T-helper 9 cell (primary cell): ENCODE data around the gene MSI2.

ENCODE experiments used
- DNase-seq: peaks from one replicate; pipeline ENCODE4 v3.0.0-alpha.2; 2020

Gene MSI2

DNA sequence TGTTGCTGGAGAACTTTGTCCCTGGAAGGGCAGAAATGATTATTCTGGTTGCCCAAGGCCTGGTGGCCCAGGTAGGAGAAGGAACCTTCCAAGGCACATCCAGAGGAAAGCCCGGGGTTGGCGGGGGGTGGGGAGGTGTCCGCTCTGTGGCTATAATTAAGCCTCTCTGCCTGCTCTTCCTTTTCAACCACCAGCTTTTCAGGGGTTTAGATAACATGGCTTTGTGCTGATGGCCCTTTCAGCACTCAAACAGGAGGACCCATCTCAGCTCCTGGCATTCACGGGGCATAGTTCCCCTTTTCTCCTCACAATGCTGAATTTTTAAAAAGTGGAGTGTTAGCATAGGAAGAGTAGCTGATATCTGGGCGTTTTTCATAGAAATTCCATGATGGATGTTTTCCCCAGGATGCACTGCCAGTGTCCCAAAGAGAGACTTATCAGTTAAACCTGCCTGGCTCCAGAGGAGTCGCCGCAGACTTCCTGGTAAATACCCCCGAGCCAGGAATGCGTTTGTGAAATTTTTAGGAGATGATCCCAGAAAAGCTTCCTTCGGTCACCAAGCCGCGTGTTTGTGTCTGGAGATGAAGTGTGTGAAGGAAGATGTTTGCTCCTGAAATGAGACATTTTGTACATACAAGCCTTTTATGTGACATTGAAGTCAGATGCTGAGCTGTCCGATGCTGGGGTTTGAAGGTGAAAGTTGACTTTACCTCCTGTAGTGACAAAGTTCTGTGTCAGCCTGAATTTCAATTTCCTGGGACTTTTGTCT lies 188.5 kb downstream of the MSI2 start:
- no peak for DNase-seq

DNA sequence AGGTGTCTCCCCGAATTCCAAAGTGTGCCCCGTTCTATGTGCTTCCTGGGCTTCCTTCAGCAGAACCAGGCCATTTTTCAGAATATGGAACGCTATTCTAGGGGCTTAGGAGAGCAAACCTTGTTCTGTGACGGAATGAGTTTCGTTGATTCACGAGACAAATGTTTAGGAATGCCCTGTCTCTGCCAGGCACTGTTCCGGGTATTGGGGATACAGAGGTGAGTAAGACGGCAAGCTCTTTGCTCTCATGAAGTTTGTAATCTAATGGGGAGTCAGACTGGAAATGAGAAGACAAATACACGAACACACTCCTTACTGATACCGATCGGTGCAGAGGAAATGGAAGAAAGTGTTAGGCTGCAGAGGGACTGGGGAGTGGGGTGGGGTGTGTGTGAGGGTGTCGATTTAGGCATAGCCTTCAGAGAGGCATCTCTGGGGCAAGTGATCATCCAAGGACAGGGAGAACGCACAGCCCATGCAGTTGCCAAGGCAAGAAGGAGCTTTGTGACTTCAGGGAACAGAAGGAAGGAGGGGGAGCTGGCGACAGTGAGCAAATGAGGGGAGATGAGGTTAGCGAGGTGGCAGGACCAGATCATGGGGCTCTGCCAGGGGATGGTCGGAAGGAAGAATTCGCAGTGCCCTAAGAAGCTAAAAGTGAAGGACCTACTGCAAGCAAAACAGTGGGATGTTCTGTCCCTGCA lies 189.6 kb downstream of the MSI2 start:
- no peak for DNase-seq

DNA sequence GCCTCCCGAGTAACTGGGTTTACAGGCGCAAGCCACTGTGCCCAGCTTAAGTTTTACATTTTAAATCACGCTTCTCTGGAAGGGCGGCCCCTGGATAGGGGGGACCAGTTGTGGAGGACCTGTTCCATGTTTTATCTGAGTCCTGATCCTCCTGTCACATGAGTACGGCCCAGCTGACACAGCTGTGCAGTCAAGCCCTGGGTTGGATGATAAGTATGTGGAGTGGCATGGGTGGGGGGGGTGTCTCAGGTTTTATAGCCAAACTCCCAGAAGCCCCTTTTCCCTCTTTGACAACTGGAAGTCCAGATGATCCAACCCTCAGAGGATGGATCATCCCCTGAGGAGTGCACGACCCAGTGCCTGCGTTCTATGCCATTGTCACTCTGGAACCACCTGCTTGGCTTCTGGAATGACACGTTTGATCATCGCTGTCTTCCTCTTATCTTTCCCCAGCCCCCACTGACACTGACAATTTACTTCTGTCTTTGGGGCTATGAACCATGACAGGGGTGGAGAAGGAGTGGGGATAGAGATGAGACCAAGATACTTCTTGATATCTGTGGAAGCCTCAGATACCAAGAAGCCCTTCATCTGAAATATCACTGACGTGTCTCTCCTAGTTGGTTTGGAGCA lies 191.2 kb downstream of the MSI2 start:
- DNase-seq = no peak

DNA sequence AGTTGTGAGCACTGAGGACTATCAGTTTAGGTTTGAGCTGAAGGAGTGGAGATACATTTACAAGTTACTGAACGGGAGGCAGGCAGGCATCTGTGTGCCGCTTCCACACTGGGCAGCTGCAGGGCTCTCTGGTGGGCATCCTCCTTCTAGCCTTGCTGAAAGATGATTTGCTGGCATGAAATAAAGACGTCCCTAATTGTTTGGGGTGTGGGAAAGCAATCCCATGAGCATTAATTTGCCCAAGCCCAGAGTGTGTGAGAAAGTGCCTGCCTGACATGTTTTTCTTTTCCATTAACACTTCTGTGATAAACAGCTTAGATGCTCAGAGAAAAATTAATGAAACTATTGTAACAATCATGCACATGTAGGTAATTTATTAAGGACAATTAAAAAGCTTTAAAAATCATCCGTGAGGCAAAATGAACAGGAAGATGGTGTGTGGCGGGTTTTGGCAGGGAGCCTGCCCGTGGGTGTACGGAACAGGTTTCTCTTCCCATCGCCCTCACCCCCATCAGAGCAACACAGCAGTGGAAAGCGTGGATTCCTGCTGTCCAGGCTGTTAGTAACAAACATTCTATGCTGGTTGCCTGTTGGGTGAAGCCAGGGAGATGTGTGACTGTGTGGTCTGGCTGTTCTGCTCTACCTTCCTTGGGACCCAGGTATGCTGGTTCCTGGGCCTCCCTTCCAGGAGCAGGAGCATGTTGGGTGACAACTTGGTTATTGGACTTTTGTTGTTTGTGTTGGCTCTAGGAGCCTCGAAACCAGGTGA lies 191.9 kb downstream of the MSI2 start:
- no peak for DNase-seq

DNA sequence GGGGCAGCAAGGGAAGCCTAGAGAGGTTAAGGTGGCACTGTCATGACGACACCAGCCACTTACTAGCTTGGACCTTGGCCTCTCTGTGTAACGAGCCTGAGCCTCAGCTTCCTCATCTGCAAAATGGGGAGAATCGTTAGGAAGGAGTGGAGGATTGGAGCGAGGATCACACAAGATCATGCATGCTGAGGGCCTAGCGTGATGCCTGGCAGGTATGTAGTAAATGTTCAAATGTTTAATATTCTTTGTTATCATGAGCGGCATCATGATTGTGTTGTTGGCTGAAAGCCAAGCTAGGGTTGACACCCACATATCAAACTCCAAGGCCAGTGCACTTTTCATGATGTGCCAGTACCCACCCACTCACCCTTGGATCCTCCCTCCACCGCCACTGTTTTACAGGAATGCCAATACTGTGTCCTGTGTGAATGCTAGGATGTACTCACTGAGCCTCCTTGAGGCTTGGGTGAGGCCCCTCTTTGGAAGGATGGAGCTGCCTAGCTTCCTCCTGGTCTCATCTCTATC lies 192.5 kb downstream of the MSI2 start:
- DNase-seq = no peak

DNA sequence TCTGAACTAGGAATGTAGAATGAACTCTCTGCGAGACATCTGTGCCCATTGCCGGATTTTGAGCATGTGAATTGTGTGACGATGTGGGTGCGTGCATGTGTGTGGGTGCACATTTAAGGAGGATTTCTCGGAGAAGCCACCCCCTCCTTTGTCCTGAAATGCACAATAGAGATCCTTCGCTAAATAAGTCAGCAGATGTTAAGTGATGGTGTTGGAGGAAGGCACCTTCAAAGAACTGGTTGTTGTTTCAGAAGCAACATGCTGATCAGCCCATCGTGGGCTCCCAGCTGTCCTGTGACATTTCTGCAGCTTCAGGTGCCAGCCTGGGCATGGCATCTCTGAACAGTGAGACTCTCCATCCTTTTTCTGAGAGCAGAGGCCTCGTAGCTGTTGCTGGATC lies 194.9 kb downstream of the MSI2 start:
- DNase-seq = no peak

DNA sequence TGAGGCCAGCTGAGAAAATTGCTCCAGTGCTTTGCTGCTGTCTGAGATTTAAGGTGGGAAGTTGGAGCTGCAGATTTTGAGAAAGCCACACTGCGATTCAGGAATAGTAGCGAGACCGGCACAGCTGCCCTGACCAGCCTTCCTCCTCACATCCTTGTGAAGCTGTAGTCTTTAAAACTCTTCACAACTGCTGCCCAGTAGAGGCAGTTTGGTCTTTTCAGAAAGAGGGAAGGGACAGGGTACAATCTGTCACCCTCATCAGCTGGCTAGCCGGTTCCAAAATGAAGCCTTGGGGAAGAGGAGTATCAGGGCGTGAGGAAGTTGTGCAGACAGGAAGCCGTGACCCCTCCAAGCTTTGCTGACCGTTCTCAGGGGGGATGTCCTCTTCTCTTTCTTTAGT lies 195.3 kb downstream of the MSI2 start:
- DNase-seq = no peak

DNA sequence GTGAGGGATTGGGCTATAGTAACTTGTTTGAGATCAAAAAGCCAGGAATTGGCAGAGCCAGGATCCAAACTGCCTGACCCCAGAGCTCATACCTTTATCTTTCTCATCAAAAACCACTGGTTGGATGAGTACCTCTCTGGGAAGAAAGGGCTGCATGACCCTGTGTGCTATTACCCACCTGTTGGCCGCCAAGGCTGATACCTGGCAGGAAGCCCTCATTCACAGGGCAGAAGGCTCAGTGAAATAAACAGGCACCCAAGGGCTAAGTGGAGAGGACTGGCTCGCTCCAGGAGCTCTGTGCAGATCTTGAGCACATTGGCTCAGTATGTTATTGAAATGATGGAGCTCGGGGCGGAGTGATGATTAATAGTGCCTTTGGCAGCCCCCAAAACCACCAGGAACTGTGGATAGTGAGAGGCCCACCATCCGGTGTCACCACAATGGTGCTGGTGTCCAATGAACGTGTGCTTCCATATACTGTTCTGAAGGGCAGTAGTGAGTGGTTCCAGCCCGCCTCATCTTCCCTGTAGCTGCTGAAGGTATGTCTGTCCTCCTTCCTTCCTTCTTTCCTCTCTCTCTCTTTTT lies 197.6 kb downstream of the MSI2 start:
- no peak for DNase-seq

DNA sequence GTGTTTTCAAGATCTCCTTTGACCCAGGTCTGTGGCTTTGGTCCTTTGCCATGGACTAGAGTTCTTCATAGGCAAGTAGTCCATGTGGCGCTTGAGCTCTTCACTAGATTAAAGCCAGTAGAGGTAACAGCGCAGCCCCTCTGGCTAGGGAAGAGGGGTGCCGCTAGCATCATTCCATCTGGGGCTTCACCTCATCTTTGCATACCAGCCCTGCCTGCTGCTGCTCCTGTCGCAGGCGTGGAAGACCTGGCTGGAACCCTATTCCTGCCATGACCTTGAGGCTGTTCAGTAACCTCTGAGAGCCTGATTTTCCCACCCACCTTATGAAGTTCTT lies 198.4 kb downstream of the MSI2 start:
- no peak for DNase-seq

DNA sequence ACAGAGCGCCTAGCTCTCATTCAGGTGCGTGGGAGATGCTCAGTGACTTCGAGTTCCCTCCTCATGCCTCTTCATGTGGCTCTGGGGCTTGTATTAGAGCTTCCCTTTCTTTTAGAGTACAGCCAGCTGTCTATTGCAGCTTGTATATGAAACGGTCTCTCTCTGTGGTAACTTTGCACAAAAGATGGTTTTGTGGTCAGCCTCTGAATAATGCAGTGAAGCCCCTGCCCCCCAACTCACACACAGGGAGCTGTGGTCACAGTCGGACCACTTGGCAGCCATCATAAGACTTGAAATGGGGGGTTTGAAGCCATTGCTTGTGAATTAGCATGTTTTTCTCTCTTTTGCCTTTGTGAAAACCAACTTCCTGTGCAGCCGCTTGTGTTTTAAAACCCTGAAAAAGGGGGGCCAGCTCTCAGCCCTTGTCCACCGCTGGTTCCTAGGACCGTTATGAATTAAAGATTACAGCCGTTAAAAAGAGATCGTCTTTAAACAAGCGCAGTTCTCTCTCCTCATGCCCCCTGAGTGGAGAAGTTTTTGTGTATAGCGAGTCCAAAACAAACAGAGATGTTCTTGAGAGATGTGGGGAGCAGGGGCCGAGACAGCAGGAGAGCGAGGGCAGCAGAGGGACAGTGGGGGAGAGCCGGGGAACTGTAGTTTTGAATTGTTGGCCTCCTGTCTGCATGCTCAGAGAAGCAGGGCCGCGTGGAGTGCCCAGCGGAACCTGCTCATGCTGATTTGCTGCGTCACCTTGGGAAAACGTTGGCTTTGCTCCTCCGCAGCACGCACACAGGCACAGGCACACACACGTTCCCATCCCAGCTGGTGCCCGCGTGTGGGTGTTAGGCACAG lies 199.0 kb downstream of the MSI2 start:
- no peak for DNase-seq

DNA sequence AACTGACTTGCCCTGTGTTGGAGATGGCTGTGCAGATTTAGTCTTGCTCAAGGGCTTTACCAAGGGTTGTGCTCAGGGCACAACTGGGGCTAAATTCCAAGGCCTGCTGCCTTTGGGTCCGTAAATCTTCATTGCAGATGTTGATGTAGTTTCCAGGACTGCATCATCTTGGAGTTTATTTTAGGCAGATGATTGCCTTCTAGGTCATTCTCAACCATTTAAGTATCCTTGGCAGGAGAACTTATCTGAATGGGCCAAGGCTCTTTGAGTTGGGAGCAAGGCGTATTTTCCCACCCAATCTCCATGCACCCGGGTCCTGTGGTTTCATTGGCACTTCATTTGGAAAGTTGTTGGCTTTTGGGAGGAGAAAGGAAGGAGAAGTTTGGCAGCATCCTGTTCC lies 200.3 kb downstream of the MSI2 start:
- DNase-seq = no peak

DNA sequence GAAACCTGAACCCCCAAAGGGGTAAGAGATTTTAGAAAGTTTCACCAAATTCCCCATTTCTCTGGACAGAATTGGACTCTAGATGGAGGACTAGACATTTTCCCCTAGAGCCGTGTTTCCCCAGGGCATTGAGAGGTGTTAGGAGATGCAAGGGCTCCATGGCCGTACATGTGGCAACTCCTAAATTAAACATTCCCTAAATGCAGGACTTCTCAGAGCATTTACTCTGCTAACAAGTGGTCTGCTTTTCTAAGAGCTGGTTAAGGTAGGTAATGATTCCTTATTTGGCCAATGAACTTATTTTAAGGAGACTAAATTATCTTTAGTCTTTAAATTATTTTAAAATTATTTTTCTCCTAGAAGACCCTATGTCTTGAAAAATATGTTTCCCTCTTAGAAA lies 200.9 kb downstream of the MSI2 start:
- no peak for DNase-seq

DNA sequence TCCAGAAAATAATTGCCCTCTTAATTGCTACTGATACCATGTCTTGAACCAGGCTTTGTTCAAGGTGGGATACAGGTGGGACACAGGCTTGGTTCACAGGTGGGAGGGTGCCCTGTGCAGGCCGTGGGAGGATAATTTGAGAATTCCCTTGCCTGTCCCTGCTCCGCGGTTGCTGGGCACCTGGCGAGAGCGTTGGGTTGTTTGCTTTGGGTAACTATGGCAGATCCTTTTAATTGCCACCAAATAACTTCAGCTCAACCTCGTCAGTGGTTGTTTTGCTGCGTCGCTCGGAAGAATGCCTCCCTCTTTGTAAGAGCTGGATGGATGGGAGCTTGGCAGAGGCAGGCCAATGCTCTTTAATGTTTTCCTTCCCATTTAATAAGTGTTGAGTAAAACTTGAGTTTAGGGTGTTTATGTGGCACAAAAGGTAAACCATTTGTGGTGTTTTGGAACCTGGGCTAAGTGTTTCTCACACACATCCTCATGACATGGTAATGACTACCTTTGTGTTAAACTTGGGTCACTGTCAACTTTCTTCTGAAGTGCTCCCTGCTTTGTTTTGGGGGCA lies 202.5 kb downstream of the MSI2 start:
- no peak for DNase-seq

DNA sequence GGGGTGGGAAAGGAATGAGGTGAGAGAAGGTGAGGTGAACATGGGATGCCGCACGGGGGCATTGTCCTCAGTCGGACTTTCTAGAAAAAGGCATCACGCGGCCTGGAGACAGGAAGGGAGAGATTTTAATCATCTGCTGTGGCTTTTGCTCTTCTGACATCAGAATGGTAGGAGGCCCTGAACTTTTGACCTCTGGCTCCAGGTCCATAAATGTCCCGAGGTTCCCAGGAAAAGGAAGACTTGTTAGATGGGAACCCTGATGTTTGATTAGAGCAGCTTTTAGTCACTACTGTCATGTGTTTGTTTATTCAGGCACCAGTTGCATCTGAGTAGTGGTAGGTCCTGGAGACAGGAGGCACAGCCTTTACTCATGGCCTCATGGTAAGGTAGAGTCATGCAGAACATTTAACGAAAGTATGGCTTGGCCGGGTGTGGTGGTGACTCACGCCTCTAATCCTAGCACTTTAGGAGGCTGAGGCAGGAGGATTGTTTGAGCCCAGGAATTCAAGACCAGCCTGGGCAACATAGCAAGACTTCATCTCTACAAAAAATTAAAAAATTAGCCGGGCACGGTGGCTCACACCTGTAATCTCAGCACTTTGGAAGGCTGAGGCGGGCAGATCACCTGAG lies 203.1 kb downstream of the MSI2 start:
- DNase-seq = no peak

DNA sequence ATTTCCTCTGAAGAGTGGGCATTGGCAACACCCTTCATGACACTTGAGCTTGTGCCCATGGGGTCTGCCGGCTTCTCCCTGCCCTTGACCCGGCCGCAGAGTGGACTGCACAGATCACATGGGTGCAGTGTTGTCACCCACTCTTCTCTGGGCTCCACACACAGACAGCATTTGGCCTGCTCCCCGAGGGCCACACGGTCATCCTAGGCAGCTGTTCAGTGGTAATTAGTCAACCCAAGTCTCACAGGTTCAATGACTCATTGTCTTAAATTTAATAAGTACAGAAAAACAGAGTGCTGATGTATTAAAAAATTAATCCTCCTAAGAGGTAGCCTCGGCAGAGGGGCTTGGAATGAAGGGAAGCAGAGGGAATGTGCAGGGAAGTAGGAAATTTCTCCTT lies 204.8 kb downstream of the MSI2 start:
- DNase-seq = no peak

DNA sequence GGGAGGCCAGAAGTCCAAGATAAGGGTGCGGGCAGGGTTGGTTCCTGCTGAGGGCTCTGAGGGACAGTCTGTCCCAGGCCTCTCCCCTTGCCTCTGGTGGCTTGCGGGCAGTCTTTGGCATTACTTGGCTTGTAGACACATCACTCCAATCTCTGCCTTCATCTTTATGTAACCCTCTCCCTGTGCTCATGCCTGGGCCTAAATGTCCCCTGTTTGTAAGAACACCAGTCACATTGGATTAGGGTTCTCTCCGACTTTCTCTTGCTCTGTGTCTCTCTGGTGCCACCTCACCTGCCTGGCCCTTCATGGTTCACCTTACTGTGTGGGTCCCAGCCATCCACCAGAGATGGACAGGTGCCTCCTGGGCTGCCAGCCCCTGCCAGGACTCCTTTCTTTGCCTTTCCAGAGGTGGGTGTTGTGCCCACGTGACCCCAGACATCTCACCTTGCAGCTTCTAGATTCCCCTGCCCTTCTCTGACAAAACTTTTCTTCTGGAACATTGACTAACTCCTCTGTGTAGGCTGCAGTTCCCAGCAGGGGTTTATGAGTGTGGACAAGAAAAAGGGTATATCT lies 205.8 kb downstream of the MSI2 start:
- no peak for DNase-seq

DNA sequence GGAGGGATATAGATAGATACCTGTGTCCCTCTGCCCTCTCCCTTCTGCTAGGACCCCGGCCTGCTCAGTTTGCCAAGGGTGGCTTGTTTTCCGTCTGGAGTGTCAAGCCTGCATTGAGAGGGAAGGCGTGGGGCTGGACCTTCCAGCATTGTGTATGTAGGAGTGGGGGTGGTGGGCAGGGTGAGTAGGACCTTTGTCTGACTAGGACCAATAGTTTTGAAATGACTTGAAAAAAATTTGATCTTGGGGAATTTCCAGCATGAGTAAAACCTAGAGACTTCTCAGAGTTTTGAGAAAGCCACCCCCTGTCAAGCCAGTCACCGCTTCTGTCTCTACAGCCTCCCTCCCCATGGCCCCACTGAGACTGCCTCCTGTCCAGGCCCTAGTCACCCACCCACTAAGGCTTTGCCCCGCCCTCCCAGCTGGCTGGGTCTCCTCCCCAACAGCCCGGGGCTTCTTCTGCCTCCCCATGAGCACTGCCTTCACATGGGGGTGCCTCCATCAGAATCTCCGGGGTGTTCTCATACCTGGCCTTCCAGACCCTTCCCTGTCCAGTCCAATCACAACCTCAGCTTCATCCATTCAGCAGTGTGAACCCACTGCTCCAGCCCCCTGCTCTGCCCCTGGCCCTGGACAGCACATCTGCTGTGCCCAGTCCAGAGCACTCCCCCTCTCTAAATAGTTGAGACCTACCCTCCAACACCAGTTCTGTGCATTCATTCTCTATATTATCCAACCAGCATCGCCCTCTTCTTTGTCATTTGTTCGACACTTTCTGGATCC lies 207.0 kb downstream of the MSI2 start:
- DNase-seq = no peak

DNA sequence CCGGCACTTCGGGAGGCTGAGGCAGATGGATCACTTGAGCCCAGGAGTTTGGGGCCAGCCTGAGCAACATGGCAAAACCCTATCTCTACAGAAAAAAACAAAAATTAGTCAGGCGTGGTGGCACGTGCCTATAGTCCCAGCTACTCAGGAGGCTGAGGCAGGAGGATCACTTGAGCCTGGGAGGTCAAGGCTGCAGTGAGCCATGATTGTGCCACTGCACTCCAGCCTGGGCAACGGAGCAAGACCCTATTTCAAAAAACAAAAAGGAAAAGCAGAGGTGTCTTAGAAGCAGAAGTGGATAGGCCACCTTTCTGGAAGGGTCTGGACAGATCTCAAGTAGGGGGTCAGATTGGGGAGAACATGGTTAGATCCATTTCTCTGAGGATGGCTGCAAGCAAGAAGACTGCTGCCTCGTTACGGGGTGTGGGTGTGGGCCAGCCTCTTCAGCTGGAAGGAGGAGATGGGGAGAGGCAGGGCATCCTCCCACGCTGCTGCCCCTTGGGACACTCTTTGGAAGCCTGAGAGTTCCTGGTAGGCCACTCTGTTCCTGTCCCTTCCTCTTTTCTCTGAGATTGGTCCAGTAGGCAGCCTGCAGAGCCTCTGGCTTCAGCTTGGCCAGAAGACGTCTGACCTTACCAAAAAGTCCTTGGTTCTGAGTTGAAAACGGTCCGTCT lies 208.0 kb downstream of the MSI2 start:
- DNase-seq = no peak

DNA sequence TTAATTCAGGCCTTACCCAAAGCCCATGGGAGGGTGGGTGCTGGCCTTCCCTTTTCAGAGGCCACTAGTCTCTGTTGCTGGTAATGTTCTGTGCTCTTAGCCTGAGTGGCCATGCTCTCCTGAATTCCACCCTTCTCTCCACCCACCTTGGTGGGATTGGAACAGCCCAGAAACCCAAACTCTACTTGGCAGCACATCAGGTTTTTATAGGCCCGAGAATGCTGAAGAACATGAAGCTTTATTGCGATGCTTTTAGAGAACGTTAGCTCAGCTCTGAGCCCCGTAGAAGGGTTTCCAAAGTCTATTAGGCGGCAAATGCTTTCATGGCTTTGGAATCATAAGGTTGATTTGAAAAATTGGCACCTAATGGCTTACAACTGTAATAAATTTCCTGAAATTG lies 209.3 kb downstream of the MSI2 start:
- DNase-seq = no peak
